Measurements from ENCODE around the gene AFAP1L2.

AFAP1L2 gene

GRCh38 chr10:114386452-114386851 is 17.9 kb downstream of the AFAP1L2 start:
- Histone ChIP-seq H3K27me3 (ENCODE audit: control insufficient read depth in 1 of 2, insufficient read depth in 2 of 2, low read length in 2 of 2) (no peaks in the 10 kb centered on the region), H3K9ac (ENCODE audit: low read length in 2 of 2) (no peak overlapping the region), H3K4me3 (ENCODE audit: low read length in 2 of 2) (no peak overlapping the region), H3K9me3 (ENCODE audit: control insufficient read depth in 2 of 2, low read length in 2 of 2) (no peaks in the 10 kb centered on the region), H3K36me3 (ENCODE audit: control insufficient read depth in 2 of 2, insufficient read depth in 2 of 2, low read length in 2 of 2) (no peaks in the 10 kb centered on the region), H3K27ac (ENCODE audit: low read length) (no peak overlapping the region), H3K4me1 (ENCODE audit: control insufficient read depth, insufficient read depth, low read length) (peaks cover 20% of the 10 kb centered on the region)

- Histone ChIP-seq H3K27ac (ENCODE audit: low read length) (no peak overlapping the region), H3K4me1 (ENCODE audit: control insufficient read depth, insufficient read depth, low read length) (peaks cover 17% of the 10 kb centered on the region), H3K36me3 (ENCODE audit: control insufficient read depth in 2 of 2, insufficient read depth in 2 of 2, low read length in 2 of 2) (no peaks in the 10 kb centered on the region), H3K4me3 (ENCODE audit: low read length in 2 of 2) (no peak overlapping the region), H3K27me3 (ENCODE audit: control insufficient read depth in 1 of 2, insufficient read depth in 2 of 2, low read length in 2 of 2) (no peaks in the 10 kb centered on the region), H3K9ac (ENCODE audit: low read length in 2 of 2) (no peak overlapping the region), H3K9me3 (ENCODE audit: control insufficient read depth in 2 of 2, low read length in 2 of 2) (no peaks in the 10 kb centered on the region)
These were observed 18.7 kb downstream of the AFAP1L2 start for GRCh38 chr10:114385557-114385956.

GRCh38 chr10:114384601-114385000 is 19.7 kb downstream of the AFAP1L2 start:
- Histone ChIP-seq H3K27ac (ENCODE audit: low read length) (no peak overlapping the region), H3K9me3 (ENCODE audit: control insufficient read depth in 2 of 2, low read length in 2 of 2) (no peaks in the 10 kb centered on the region), H3K9ac (ENCODE audit: low read length in 2 of 2) (no peak overlapping the region), H3K27me3 (ENCODE audit: control insufficient read depth in 1 of 2, insufficient read depth in 2 of 2, low read length in 2 of 2) (no peaks in the 10 kb centered on the region), H3K36me3 (ENCODE audit: control insufficient read depth in 2 of 2, insufficient read depth in 2 of 2, low read length in 2 of 2) (no peaks in the 10 kb centered on the region), H3K4me3 (ENCODE audit: low read length in 2 of 2) (no peak overlapping the region), H3K4me1 (ENCODE audit: control insufficient read depth, insufficient read depth, low read length) (peaks cover 13% of the 10 kb centered on the region)

GRCh38 chr10:114384181-114384580 is 20.1 kb downstream of the AFAP1L2 start:
- Histone ChIP-seq H3K9me3 (ENCODE audit: control insufficient read depth in 2 of 2, low read length in 2 of 2) (no peaks in the 10 kb centered on the region), H3K4me1 (ENCODE audit: control insufficient read depth, insufficient read depth, low read length) (peaks cover 9% of the 10 kb centered on the region), H3K27me3 (ENCODE audit: control insufficient read depth in 1 of 2, insufficient read depth in 2 of 2, low read length in 2 of 2) (no peaks in the 10 kb centered on the region), H3K9ac (ENCODE audit: low read length in 2 of 2) (no peak overlapping the region), H3K36me3 (ENCODE audit: control insufficient read depth in 2 of 2, insufficient read depth in 2 of 2, low read length in 2 of 2) (no peaks in the 10 kb centered on the region), H3K27ac (ENCODE audit: low read length) (no peak overlapping the region), H3K4me3 (ENCODE audit: low read length in 2 of 2) (no peak overlapping the region)

GRCh38 chr10:114380797-114381196 is 23.5 kb downstream of the AFAP1L2 start:
- H3K36me3 ChIP-seq (ENCODE audit: control insufficient read depth in 2 of 2, insufficient read depth in 2 of 2, low read length in 2 of 2), result no peaks in the 10 kb centered on the region
- H3K9ac ChIP-seq (ENCODE audit: low read length in 2 of 2), result no peak overlapping the region
- no peaks in the 10 kb centered on the region for H3K9me3 ChIP-seq (ENCODE audit: control insufficient read depth in 2 of 2, low read length in 2 of 2)
- no peak overlapping the region for H3K4me3 ChIP-seq (ENCODE audit: low read length in 2 of 2)
- H3K27ac ChIP-seq (ENCODE audit: low read length), result no peak overlapping the region
- no peaks in the 10 kb centered on the region for H3K27me3 ChIP-seq (ENCODE audit: control insufficient read depth in 1 of 2, insufficient read depth in 2 of 2, low read length in 2 of 2)
- H3K4me1 ChIP-seq (ENCODE audit: control insufficient read depth, insufficient read depth, low read length), result peaks cover 13% of the 10 kb centered on the region

- Histone ChIP-seq H3K27ac (ENCODE audit: low read length) (peak overlapping the region; percentile 25), H3K9me3 (ENCODE audit: control insufficient read depth in 2 of 2, low read length in 2 of 2) (no peaks in the 10 kb centered on the region), H3K4me1 (ENCODE audit: control insufficient read depth, insufficient read depth, low read length) (peaks cover 12% of the 10 kb centered on the region), H3K9ac (ENCODE audit: low read length in 2 of 2) (no peak overlapping the region), H3K36me3 (ENCODE audit: control insufficient read depth in 2 of 2, insufficient read depth in 2 of 2, low read length in 2 of 2) (no peaks in the 10 kb centered on the region), H3K27me3 (ENCODE audit: control insufficient read depth in 1 of 2, insufficient read depth in 2 of 2, low read length in 2 of 2) (no peaks in the 10 kb centered on the region), H3K4me3 (ENCODE audit: low read length in 2 of 2) (no peak overlapping the region)
These were observed 24.2 kb downstream of the AFAP1L2 start for GRCh38 chr10:114380060-114380459.

GRCh38 chr10:114379631-114380041 is 24.7 kb downstream of the AFAP1L2 start:
- H3K27me3 ChIP-seq (ENCODE audit: control insufficient read depth in 1 of 2, insufficient read depth in 2 of 2, low read length in 2 of 2), result no peaks in the 10 kb centered on the region
- no peaks in the 10 kb centered on the region for H3K36me3 ChIP-seq (ENCODE audit: control insufficient read depth in 2 of 2, insufficient read depth in 2 of 2, low read length in 2 of 2)
- no peaks in the 10 kb centered on the region for H3K9me3 ChIP-seq (ENCODE audit: control insufficient read depth in 2 of 2, low read length in 2 of 2)
- H3K27ac ChIP-seq (ENCODE audit: low read length), result peak overlapping the region; percentile 25
- H3K9ac ChIP-seq (ENCODE audit: low read length in 2 of 2), result no peak overlapping the region
- H3K4me3 ChIP-seq (ENCODE audit: low read length in 2 of 2), result no peak overlapping the region
- H3K4me1 ChIP-seq (ENCODE audit: control insufficient read depth, insufficient read depth, low read length), result peaks cover 15% of the 10 kb centered on the region

- Histone ChIP-seq H3K27me3 (ENCODE audit: control insufficient read depth in 1 of 2, insufficient read depth in 2 of 2, low read length in 2 of 2) (no peaks in the 10 kb centered on the region), H3K9ac (ENCODE audit: low read length in 2 of 2) (no peak overlapping the region), H3K36me3 (ENCODE audit: control insufficient read depth in 2 of 2, insufficient read depth in 2 of 2, low read length in 2 of 2) (no peaks in the 10 kb centered on the region), H3K4me3 (ENCODE audit: low read length in 2 of 2) (no peak overlapping the region), H3K27ac (ENCODE audit: low read length) (peak overlapping the region; percentile 11), H3K9me3 (ENCODE audit: control insufficient read depth in 2 of 2, low read length in 2 of 2) (no peaks in the 10 kb centered on the region), H3K4me1 (ENCODE audit: control insufficient read depth, insufficient read depth, low read length) (peaks cover 27% of the 10 kb centered on the region)
These were observed 27.8 kb downstream of the AFAP1L2 start for GRCh38 chr10:114376523-114376922.

- H3K36me3 ChIP-seq (ENCODE audit: control insufficient read depth in 2 of 2, insufficient read depth in 2 of 2, low read length in 2 of 2), result no peaks in the 10 kb centered on the region
- no peaks in the 10 kb centered on the region for H3K27me3 ChIP-seq (ENCODE audit: control insufficient read depth in 1 of 2, insufficient read depth in 2 of 2, low read length in 2 of 2)
- no peaks in the 10 kb centered on the region for H3K9me3 ChIP-seq (ENCODE audit: control insufficient read depth in 2 of 2, low read length in 2 of 2)
- peak overlapping the region; percentile 81 for H3K27ac ChIP-seq (ENCODE audit: low read length)
- H3K4me3 ChIP-seq (ENCODE audit: low read length in 2 of 2), result no peak overlapping the region
- H3K4me1 ChIP-seq (ENCODE audit: control insufficient read depth, insufficient read depth, low read length), result peaks cover 37% of the 10 kb centered on the region
- H3K9ac ChIP-seq (ENCODE audit: low read length in 2 of 2), result no peak overlapping the region
These were observed 29.3 kb downstream of the AFAP1L2 start for GRCh38 chr10:114375047-114375446.

GRCh38 chr10:114374053-114374791 is 30.1 kb downstream of the AFAP1L2 start:
- no peaks in the 10 kb centered on the region for H3K9me3 ChIP-seq (ENCODE audit: control insufficient read depth in 2 of 2, low read length in 2 of 2)
- H3K36me3 ChIP-seq (ENCODE audit: control insufficient read depth in 2 of 2, insufficient read depth in 2 of 2, low read length in 2 of 2), result no peaks in the 10 kb centered on the region
- peak overlapping the region in 1 of 2 donors; percentile 47 for H3K9ac ChIP-seq (ENCODE audit: low read length in 2 of 2)
- H3K27ac ChIP-seq (ENCODE audit: low read length), result peak overlapping the region; percentile 81
- H3K4me1 ChIP-seq (ENCODE audit: control insufficient read depth, insufficient read depth, low read length), result peaks cover 37% of the 10 kb centered on the region
- H3K27me3 ChIP-seq (ENCODE audit: control insufficient read depth in 1 of 2, insufficient read depth in 2 of 2, low read length in 2 of 2), result no peaks in the 10 kb centered on the region
- peak overlapping the region in 1 of 2 donors; percentile 55 for H3K4me3 ChIP-seq (ENCODE audit: low read length in 2 of 2)

- Histone ChIP-seq H3K27ac (ENCODE audit: low read length) (peak overlapping the region; percentile 81), H3K36me3 (ENCODE audit: control insufficient read depth in 2 of 2, insufficient read depth in 2 of 2, low read length in 2 of 2) (no peaks in the 10 kb centered on the region), H3K9me3 (ENCODE audit: control insufficient read depth in 2 of 2, low read length in 2 of 2) (no peaks in the 10 kb centered on the region), H3K4me1 (ENCODE audit: control insufficient read depth, insufficient read depth, low read length) (peaks cover 37% of the 10 kb centered on the region), H3K9ac (ENCODE audit: low read length in 2 of 2) (peak overlapping the region in 1 of 2 donors; percentile 21), H3K27me3 (ENCODE audit: control insufficient read depth in 1 of 2, insufficient read depth in 2 of 2, low read length in 2 of 2) (no peaks in the 10 kb centered on the region), H3K4me3 (ENCODE audit: low read length in 2 of 2) (peak overlapping the region in 1 of 2 donors; percentile 55)
These were observed 30.7 kb downstream of the AFAP1L2 start for GRCh38 chr10:114373631-114374030.

Data from stomach smooth muscle (tissue), 2 donors.